Superior temporal gyrus (tissue), 1 donor: ENCODE measurements around the gene TBC1D17.

Experiments
- DNase-seq: peaks from one replicate; pipeline ENCODE4 v3.0.0-alpha.2; 2016; ENCODE audit errors: extremely low spot score

TBC1D17 gene

DNA sequence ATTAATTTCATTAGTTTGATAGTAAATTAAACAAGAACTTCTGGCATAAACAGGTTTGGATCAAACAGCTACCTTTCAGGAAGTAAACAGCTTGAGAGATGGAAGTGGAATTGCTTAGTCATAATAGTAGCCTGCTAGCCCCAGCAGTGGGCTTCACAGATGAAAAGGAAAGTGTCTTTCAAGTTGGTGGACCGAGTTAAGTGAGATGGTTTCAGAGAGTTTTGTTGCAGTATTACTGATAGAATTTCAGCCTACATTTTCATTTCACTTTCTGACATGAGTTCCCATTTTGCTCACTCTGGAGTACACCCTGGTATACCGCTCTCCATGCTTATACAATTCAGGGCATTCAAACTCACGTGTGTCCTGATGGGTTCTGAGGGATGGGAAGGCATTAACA lies 28.6 kb upstream of the TBC1D17 start:
- DNase-seq, result no peak

DNA sequence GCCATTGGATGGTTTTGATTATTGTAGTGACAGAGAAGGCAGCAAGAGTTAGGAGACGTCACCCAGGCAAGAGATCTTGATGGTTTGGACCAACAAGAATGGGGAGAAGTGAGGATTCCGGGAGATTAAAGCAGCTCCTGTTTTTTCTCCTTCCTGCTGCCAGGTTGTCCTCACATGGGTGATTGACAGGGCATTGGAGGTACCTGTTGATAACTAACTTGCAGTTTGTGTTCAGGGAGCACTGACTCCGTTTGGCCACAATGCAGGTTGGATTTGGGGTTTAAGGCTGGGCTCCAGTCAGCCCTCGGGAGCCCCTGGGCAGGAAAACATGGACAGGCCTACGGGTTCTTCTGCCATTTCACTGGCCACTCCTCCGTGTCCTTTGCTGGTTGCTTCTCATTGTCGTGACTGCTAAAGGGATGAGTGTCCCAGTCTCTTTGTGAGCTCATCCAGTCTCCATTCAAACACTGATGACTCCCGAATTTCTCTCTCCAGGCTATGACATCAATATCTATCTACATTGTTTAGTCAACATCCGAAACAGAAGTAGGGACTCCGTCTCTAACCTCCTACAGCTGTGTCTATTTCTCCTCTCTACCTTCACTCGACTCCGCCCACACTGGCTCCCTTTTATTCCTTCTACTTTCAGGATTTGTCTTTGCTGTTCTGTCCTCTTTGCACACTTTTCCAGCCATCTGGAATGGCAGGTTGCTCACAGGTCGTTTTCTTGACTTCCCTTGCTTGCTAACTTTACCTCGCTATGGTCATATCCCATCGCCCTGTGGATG lies 27.9 kb upstream of the TBC1D17 start:
- no peak for DNase-seq

DNA sequence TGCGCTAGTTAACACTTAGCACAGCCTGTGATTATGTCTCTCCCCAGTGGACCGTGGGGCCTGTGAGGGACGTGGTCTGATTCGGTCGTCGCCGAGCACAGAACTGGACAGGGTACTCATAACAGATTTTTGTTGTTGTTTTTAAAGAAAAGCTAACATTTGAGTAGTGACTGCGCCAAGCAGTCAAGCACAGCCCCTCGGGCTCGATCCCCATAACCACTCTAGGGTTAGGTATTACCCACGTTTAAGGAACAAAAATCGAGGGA lies 27.3 kb upstream of the TBC1D17 start:
- no peak for DNase-seq

DNA sequence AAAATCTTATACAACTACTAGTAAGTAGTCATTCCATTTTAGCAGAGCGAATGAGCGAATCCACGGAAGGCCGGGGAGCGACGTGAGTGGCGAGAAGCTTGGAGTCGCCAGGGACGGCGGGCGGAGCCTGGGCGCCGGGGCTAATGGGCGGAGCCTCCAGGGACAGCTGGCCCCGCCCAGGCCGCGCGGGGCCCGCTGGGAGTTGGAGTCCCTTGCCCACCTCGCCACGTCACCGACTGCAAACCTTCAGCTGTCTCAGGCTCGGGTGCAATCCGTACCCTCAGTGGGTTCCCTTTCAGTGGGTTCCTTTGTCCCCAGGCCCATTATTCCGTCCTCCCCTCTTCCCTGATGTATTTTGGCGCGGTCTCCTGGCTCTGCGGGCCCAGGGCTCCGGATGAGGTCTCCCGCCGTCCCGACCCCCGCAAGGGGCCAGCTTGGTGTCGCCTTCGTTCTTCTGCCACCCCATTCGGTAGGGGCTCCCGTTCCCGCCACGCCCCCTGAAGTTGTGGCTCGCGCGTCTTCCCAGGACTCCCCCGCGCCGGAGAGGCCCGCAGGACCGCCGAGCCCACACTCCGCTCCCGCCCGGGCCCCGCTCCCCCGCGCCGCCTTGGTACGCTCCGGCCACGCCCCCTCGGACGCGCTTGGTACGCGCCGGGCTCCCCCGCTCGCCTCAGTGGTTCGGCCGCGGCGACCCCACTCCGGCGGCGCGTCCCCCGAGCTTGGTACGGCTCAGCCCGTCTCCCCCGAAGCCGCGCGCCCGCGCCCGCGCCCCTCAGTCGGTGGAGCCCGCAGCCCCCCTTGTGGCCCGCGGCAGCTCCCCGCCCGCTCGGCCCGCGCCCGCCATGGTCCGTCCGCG lies 26.8 kb upstream of the TBC1D17 start, which contains the start of gene PTOV1:
Gene PTOV1, plus strand, starts transcription at position 673 of the 856 bp plus-strand sequence.
- peak; percentile 96 for DNase-seq

DNA sequence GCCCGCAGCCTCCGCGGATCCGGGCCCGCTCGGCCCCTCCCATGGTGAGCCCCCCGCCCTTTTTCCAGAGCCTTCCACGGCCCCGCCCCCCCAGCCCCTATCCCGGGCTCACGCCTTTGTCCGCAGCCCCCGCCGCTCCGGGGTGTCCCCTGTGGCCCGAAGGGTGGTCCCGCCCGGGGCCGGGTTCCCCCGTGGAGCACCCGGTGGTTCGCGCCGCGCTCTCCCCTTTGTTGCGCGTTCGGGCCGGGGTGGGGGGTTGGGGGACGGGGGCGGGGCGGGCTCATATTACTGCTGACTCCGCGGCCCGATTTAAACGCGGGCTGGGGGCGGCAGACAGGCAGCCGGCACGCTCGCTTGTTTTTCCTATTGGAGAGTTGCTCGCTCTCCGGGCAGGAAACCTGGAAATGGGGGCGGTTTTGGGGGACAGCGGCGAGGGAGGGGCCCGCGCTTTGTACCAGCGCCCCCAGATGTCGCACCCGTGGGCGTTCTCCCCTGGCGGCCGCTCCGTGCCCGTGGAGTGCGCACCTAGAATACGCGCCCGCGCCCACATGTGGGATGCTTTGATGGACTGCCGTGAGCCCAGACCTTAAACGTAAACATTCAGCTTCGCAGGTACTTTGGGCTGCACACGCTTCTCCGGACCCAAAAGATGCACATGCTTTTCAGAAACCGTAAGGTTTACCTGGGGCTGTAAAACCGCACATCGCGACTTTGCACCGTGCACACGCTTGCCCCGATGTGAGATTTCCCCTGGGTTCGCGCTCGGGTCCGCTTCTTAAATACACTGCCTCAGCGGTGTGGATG lies 25.8 kb upstream of the TBC1D17 start:
- no peak for DNase-seq

DNA sequence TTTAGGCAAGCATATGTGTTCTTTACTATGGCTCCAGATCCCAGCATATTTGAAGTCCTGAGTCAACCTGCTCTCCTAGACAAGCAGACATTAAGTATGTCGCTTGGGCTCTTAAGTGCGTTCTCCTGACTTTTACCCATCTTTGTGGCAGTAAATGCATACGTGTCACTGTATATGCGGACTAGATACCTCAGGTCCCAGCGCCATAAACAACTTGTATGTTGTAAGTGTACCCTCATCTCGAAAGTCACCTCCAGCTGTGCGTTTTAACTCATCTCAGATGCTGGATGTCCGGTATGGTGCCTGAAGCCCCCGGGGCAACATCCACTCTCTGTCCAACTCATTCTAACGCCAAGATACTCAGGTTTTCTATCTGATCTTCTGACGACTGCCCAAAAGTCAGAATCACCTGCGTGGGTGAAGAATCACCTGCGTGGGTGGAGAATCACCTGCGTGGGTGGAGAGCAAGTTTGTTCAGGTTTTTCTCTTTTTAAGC lies 24.8 kb upstream of the TBC1D17 start:
- no peak for DNase-seq

DNA sequence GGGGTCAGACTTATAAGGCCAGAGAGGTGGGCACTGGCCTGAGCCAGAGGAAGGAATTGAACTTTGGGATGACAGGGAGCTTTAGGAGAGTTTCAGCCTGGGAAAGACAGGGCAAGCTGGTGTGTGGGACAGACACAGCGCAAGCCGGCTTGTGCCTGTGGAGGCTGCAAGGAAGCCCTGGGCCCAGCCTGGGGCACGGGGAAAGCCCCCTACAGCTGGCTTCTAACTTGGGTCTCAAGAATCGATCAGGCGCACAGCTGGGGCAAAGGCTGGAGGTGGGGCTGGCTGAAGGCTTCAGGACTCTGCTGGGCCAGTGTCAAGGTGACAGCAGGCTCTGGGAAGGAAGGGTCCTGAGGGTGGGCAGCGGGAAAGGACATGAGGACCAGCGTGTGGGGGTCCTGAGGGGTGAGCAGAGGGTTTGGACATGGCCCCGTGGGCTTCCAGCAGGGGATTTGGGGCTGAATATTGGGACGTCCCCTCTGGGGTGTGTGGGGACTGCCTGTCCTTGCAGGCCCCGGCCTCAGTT lies 23.6 kb upstream of the TBC1D17 start:
- DNase-seq, result no peak

DNA sequence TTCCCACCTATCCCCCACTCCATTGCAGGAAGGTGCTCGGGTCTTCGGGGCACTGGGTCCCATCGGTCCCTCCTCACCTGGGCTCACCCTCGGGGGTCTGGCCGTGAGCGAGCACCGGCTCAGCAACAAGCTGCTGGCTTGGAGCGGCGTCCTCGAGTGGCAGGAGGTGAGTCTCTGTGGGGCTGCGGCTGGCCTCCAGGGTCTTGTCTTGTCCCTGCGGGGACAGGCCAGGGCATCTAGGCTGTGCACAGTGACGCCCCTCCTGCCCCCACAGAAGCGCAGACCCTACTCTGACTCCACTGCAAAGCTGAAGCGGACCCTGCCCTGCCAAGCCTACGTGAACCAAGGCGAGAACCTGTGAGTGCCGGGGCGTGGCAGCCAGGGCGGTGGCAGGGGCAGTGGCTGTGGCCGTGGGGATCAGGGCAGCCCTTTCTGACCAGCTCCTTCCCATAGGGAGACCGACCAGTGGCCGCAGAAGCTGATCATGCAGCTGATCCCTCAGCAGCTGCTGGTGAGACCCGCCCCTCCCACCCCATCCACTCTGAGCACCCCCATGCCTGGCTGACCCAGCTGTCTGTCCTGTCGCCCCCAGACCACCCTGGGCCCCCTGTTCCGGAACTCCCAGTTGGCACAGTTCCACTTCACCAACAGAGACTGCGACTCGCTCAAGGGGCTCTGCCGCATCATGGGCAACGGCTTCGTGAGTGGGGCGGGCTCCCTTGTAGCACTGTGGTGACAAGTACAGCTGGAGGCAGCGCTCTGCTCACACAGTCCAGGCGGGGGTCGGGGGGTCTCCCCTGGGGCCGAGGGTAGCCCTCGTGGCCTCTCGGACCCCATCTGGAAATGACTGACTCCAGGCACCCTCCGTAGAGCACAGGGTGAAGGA lies 22.9 kb upstream of the TBC1D17 start:
- no peak for DNase-seq

DNA sequence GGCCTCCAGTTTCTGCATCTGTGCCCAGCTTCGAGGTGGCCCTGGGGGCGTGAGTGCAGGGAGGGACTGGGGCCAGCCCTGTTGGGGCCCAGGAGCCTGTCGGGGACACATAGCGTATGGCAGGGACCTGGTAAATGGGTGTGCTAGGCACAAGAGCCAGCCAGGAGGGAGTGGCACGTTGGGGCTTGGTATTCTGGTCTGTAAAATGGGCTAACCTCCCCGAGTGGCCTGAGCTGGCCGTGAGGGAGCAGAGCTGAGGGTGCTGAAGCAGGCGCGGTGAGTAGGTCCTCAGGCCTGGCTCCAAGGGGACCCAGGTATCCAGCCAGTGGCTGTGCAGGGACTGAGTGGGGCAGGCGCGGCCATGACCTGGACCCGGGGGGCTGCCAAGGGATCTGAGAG lies 22.2 kb upstream of the TBC1D17 start:
- DNase-seq, result no peak

DNA sequence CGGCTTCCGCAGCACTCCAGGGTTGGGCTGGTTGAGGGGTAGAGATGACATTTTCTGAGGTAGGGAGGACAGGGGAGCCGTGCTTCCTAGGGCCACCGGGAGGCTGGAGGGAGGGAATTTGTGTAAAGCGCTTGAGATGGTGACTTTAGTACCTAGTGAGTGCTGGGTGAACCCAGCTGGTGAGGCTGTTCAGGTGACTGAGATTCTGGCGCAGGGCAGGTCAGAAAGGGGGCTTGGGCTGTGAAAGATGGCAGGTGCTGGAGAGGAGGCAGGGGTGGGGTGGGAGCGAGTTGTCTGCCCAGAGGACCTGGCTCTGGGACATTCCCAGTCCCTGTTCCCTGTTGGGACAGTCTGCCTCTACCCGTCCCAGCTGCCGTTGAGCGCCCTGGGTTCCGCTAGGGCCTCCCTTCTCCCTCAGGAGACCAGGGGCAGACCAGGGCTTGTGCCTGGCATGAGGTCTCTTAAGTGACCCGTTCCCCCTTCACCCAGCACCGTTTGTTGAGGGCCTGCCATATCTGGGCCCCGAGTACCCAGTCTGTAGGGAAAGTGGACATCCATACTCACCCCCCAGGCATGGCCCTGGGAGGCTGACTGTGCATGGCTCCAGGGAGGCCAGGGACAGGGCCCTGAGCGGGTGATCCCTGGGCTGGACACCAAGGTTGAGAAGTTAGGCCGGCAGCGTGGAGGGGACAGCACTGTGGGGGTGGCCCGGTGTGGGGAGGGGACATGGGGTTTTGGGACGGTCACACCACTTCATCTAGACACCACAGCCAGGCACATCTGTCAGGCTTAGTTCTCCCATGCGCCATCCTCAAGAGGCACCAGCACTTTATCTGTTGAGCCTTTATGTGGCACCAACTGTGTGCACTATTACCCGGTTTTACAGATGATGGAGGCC lies 21.6 kb upstream of the TBC1D17 start:
- no peak for DNase-seq

DNA sequence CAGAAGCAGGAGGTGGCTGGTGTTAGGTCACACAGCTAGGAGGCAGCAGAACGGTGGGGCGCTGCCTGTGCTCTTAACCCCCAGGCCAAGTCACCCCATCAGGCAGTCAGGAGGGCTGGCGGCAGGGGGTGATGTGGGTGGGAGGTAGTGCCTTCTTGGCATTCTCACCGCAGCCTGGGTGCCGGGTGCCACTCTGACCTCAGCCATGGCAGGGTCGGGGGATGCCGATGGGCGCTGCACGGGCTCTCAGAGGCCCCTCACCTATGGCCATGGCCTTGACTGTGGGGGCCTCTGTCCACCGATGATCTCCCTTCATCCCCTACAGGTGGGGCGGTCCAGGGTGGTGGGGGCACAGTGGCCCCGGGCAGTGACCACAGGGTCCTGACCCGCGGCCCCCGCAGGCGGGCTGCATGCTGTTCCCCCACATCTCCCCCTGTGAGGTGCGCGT lies 20.9 kb upstream of the TBC1D17 start:
- no peak for DNase-seq

DNA sequence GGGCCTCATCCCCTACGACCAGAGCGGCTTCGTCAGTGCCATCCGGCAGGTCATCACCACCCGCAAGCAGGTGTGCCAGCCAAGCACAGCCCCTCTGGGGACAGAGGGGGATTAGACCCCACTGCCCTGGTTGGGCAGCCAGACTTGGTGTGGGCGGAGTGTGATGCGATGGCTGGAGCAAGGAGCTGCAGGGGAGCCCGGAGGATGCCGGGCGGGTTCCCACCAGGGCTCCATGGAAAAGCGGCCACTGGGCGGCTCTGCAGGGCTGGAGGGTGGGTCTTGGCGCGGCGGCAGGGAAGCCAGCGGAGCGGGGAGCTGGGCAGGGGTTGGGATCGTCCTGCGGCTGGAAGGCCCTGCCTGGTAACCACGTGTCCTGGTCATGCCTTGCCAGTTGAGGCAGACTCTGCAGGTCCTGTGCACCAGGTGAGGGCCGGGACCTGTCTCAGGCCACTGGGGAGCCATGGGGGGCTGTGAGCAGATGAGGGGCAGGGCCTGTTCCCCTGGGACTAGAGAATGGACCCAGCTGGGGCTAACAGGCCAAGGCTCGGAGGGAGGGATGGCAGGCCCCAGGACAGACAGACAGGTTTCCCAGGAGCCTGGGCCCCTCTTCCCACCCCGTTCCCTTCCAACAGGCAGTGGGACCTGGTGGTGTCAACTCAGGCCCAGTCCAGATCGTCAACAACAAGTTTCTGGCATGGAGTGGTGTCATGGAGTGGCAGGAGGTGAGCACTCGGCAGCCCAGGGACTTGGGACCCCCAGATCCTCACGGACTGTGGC lies 20.3 kb upstream of the TBC1D17 start:
- no peak for DNase-seq

DNA sequence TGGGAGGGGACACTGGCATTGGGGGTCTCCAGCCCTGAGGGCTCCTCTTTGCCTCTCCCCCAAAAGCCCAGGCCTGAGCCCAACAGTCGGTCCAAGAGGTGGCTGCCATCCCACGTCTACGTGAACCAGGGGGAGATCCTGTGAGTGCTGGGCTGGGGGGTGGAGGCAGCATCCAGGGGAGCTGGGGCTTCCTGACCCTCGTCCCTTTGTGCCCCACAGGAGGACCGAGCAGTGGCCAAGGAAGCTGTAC lies 19.7 kb upstream of the TBC1D17 start:
- DNase-seq, result no peak

DNA sequence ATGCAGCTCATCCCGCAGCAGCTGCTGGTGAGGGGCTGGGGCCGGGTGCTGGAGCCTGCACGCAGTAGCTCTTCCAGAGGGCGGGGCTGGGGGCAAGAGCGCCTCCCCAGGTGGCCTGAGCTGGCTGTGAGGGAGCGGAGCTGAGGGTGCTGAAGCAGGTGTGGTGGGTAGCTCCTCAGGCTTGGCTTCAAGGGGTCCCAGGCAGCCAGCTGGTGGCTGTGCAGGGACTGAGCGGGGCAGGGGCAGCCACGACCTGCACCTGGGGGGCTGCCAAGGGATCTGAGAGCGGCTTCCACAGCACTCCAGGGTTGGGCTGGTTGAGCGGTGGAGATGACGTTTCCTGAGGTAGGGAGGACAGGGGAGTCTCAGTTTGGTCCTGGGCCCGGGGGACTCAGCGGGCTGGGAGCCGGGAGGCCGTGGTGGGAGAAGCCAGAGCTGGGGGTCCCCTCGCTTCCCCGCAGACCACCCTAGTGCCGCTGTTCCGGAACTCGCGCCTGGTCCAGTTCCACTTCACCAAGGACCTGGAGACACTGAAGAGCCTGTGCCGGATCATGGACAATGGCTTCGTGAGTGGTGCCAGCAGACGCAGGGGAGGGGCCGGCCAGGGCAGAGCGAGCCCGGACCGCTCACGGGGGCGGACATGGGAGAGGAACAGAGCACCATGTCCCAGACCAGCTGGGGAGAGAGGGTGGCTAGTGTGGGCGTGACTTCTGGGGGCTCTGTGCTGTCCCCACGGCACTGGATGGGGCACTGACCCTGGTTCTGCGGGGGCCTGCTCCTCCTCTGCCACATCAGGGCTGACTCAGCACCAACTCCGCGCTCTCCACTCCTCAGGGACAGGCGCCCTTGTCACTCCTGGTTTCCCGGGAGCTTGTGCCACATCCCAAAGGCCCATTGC lies 19.2 kb upstream of the TBC1D17 start:
- peak; percentile 34 for DNase-seq

DNA sequence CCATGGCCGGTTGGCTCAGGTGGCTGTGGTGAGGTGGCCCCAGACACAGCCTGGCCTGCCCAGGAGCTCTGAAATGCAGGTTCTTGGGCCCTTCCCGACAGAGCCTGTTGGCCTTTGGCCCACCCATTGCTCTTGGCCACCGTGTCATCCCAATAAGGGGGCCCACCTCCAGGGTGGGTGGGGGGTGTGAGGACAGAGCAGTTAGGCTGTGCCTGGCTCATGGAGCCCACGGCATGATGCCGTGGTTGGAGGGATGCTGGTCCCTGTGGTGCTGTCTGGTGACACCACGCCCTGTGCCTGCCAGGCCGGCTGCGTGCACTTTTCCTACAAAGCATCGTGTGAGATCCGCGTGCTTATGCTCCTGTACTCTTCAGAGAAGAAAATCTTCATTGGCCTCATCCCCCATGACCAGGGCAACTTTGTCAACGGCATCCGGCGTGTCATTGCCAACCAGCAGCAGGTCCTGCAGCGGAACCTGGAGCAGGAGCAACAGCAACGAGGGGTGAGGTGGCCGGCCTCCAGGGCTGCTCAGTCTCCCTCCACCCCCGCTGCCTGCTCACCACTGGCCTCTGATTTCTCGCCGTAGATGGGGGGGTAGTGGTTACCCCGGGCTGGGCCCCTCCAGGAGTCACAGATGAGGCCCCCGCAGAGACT lies 17.7 kb upstream of the TBC1D17 start:
- no peak for DNase-seq

DNA sequence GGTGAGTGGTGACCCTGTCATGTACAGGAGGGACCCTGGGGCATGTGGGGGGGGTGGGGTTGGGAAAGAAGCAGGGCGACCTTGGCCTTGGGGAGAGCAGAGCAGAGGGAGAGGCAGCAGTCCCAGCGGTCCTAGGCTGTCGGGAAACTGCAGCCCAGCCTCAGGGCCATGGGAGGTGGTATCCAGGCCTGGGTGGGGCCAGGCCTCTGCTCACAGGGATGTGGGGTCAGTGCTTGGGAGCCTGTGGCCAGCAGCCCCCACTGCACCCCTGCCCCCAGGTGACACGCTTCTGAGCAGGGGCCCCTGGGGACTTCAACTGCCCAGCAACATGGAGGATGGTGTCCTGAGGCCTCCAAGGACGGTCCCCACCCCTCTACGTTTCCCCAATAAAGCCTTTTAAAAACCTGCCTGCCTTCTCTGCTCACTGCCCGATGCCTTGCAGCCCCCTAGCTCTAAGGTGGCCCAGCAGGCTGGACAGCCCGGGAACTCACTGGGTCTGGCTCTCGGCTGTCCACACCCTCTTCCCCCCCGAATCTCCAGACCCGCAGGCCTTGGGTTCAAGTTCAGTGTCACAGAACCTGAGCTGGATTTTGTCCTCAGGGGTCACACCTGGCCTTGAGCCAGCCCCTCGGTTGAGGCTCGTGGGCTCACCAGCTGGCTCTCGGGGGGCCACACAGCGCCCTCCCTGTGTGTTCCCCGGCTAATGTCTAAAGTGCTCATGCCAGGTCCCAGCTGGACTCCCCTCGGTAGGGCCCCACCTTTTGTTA lies 17.0 kb upstream of the TBC1D17 start:
- DNase-seq, result no peak

DNA sequence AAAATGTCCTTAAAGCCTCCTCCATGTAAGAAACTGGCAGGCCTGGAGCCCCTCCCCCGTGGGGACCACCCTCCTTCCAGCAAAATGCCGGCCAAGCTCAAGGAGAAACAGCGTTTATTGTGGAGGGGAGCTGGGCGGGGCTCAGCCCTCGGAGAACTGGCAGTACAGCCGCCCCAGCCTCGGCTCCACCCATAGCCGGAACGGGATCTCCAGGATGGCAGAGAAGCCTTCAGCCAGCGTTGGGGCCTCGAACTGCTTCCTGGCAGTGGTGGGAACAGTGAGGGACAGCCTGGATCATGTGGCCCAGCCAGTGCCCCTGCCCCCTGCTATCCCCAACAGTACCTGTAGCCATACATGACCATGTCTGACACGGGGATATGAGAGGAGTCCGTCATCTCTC lies 16.4 kb upstream of the TBC1D17 start:
- DNase-seq, result no peak
